Germinal center (tissue), 1 donor: ENCODE measurements around the gene PPFIA1.
A peak's percentile ranks its signal among the peaks of the same experiment; 100 is the strongest.

Experiments used
- DNase-seq: peaks from one replicate; pipeline ENCODE4 v3.0.0; 2012; ENCODE audit warnings: mixed read lengths, low spot score

Gene PPFIA1

GRCh38 chr11:70270104-70270876 lies at the start of gene PPFIA1:
PPFIA1 (plus strand) TSS chr11:70270690; CDS start chr11:70272173, 1,483 bp downstream.
- DNase-seq, result peak; percentile 99

GRCh38 chr11:70220920-70221319 lies 49.6 kb upstream of the PPFIA1 start:
- no peak for DNase-seq

- no peak for DNase-seq
Measured at GRCh38 chr11:70225681-70226177, 44.8 kb upstream of the PPFIA1 start.

GRCh38 chr11:70226183-70226582 lies 44.3 kb upstream of the PPFIA1 start:
- no peak for DNase-seq

- DNase-seq, result no peak
Measured at GRCh38 chr11:70226967-70227366, 43.5 kb upstream of the PPFIA1 start.

GRCh38 chr11:70229737-70230136 lies 40.8 kb upstream of the PPFIA1 start:
- DNase-seq, result no peak

- DNase-seq, result no peak
Measured at GRCh38 chr11:70230151-70230839, 40.2 kb upstream of the PPFIA1 start.

- DNase-seq, result no peak
Measured at GRCh38 chr11:70230840-70231710, 39.4 kb upstream of the PPFIA1 start.

GRCh38 chr11:70233034-70233433 lies 37.5 kb upstream of the PPFIA1 start:
- no peak for DNase-seq

- no peak for DNase-seq
Measured at GRCh38 chr11:70233511-70233934, 37.0 kb upstream of the PPFIA1 start.

GRCh38 chr11:70233962-70234361 lies 36.5 kb upstream of the PPFIA1 start:
- no peak for DNase-seq

- no peak for DNase-seq
Measured at GRCh38 chr11:70240337-70240736, 30.2 kb upstream of the PPFIA1 start.

GRCh38 chr11:70241709-70242108 lies 28.8 kb upstream of the PPFIA1 start:
- no peak for DNase-seq

- DNase-seq, result no peak
Measured at GRCh38 chr11:70242885-70243284, 27.6 kb upstream of the PPFIA1 start.

GRCh38 chr11:70243912-70244652 lies 26.4 kb upstream of the PPFIA1 start:
- DNase-seq, result no peak

GRCh38 chr11:70244698-70245097 lies 25.8 kb upstream of the PPFIA1 start:
- DNase-seq, result no peak

GRCh38 chr11:70246196-70246595 lies 24.3 kb upstream of the PPFIA1 start:
- no peak for DNase-seq

GRCh38 chr11:70247042-70247709 lies 23.3 kb upstream of the PPFIA1 start:
- DNase-seq, result no peak

- DNase-seq, result no peak
Measured at GRCh38 chr11:70247710-70248072, 22.8 kb upstream of the PPFIA1 start.

GRCh38 chr11:70250876-70251658 lies 19.4 kb upstream of the PPFIA1 start:
- no peak for DNase-seq
